MG63 (cell line): ENCODE data around the gene ZNF385C. TPM values are rescaled to one million over a fixed set of nuclear protein-coding genes. Genes with fewer than 3 reads are reported as not detected.

Experiments used
- DNase-seq: peaks from one replicate; pipeline ENCODE4 v3.0.0-alpha.2; 2020
- H3K27me3 ChIP-seq: fragments of 250-450 bp; sonication (Bioruptor Pico); 2 replicates; pipeline ENCODE4 v1.5.1; 2020; ENCODE audit warnings: mild to moderate bottlenecking, moderate library complexity
- H3K36me3 ChIP-seq: fragments of 250-450 bp; sonication (Bioruptor Pico); 2 replicates; pipeline ENCODE4 v1.5.1; 2020; ENCODE audit warnings: mild to moderate bottlenecking, moderate library complexity
- H3K4me3 ChIP-seq: fragments of 250-450 bp; sonication (Bioruptor Pico); 2 replicates; pipeline ENCODE4 v1.5.1; 2020; ENCODE audit warnings: mild to moderate bottlenecking, moderate library complexity
- H3K9me3 ChIP-seq: fragments of 250-450 bp; sonication (Bioruptor Pico); 2 replicates; pipeline ENCODE4 v1.5.1; 2020; ENCODE audit warnings: mild to moderate bottlenecking, moderate library complexity
- total RNA-seq: library from RNA; depleted of rRNA; stranded (reverse); fragments of >200 nt; shearing (Covaris generic); gene quantifications from 2 replicates; pipeline ENCODE4 v1.2.3, GENCODE V29; 2014; ENCODE audit warnings: low replicate concordance; rRNA removed

The ZNF385C gene
- total RNA-seq, 1 experiment from 2014 or later, result not detected

DNA sequence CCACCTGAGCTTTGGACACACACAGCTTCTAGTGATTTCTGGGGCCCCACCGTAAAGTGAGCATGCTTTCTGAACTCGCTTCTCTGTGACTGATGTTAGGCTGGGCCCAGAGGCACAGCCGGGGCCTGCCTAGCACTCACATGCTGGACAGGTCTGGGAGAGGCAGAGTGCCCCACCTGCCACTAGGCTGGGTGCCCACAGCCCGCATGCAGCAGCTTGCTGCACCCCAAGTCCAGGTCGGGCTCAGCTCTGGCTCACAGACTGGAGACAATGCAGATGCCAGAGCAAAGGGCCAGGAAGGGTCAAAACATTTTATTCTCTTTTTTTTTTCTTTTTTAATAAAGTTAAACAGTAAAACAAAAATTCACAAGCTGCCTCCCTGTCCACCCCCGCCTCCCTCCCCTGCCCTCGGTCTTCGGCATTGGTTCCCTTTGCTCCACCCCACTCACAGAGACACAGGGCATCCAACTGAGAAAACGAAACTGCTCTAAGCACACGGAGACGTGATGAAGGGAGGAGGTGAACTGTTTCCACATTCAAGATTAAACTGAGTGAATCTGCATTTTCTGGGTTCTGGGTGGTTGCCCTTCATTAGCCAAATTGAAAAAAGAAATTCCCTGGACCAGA is 122.0 kb downstream of the ZNF385C start:
- H3K9me3 ChIP-seq, result no peaks in the 10 kb centered on the region
- H3K36me3 ChIP-seq, result peaks cover 87% of the 10 kb centered on the region
- no peak overlapping the region for H3K4me3 ChIP-seq

More for the DNA sequence above, 122.0 kb downstream of the ZNF385C start:
- DNase-seq, result no peak
- no peaks in the 10 kb centered on the region for H3K27me3 ChIP-seq

Other genes with a start within 250 kb of the ZNF385C start
- 10.9 and 13.3 TPM in 2 replicates for gene KLHL11, start 233.1 kb downstream of the ZNF385C start, total RNA-seq
- gene ACLY, start 179.5 kb downstream of the ZNF385C start, total RNA-seq, result 151 and 195 TPM in 2 replicates
- gene ODAD4, start 167.9 kb downstream of the ZNF385C start, total RNA-seq, result not detected in 2 replicates
- gene CNP, start 131.7 kb downstream of the ZNF385C start, total RNA-seq, result 64.0 and 97.2 TPM in 2 replicates
- gene DNAJC7, start 81.0 kb downstream of the ZNF385C start, total RNA-seq, result 121 and 123 TPM in 2 replicates
- 77.5 and 86.3 TPM in 2 replicates for gene NKIRAS2, start 78.4 kb downstream of the ZNF385C start, total RNA-seq
- gene C17orf113, start 47.9 kb downstream of the ZNF385C start, total RNA-seq, result 0.05 TPM in 1 of 2 replicates, not detected in the other
- gene DHX58, start 14.2 kb upstream of the ZNF385C start, total RNA-seq, result 1.0 and 3.2 TPM in 2 replicates
- gene KAT2A, start 22.9 kb upstream of the ZNF385C start, total RNA-seq, result 30.5 and 47.4 TPM in 2 replicates
- gene HSPB9, start 24.3 kb upstream of the ZNF385C start, total RNA-seq, result not detected in 2 replicates
- 125 and 198 TPM in 2 replicates for gene RAB5C, start 56.5 kb upstream of the ZNF385C start, total RNA-seq
- gene KCNH4, start 82.7 kb upstream of the ZNF385C start, total RNA-seq, result 0.46 TPM in 1 of 2 replicates, not detected in the other
- gene HCRT, start 87.0 kb upstream of the ZNF385C start, total RNA-seq, result not detected in 2 replicates
- 6.0 and 8.9 TPM in 2 replicates for gene GHDC, start 96.0 kb upstream of the ZNF385C start, total RNA-seq
- gene STAT5B, start 177.9 kb upstream of the ZNF385C start, total RNA-seq, result 13.7 and 24.3 TPM in 2 replicates
- gene STAT5A, start 190.0 kb upstream of the ZNF385C start, total RNA-seq, result 4.6 and 23.0 TPM in 2 replicates